ENCODE measurements around the gene FAXDC2.
"Not testable (repeated sequence)": the region's sequence is repeated elsewhere in the genome, so short reads cannot be mapped to it uniquely, and the experiment has no call there.

Gene FAXDC2

GRCh38 chr5:154842689-154843530, 7.5 kb downstream of the FAXDC2 start:
- Histone ChIP-seq H3K27me3 (ENCODE audit: control insufficient read depth, insufficient read depth, low read length) (no peaks in the 10 kb centered on the region), H3K9me3 (ENCODE audit: control insufficient read depth, insufficient read depth, low read depth, low read length) (no peaks in the 10 kb centered on the region), H3K9ac (ENCODE audit: low read length) (no peak overlapping the region), H3K36me3 (ENCODE audit: control insufficient read depth, insufficient read depth, low read length) (peaks cover 4% of the 10 kb centered on the region; the same call in 1 of the 2 replicates), H3K4me3 (ENCODE audit: low read depth, low read length) (no peak overlapping the region), H3K27ac (ENCODE audit: low read depth, low read length) (no peak overlapping the region), H3K4me1 (ENCODE audit: control insufficient read depth, insufficient read depth, low read length) (no peaks in the 10 kb centered on the region; the same call in 1 of the 2 replicates)

GRCh38 chr5:154841273-154841661, 9.1 kb downstream of the FAXDC2 start:
- Histone ChIP-seq H3K27ac (ENCODE audit: low read depth, low read length) (no peak overlapping the region), H3K27me3 (ENCODE audit: control insufficient read depth, insufficient read depth, low read length) (no peaks in the 10 kb centered on the region), H3K9ac (ENCODE audit: low read length) (no peak overlapping the region), H3K9me3 (ENCODE audit: control insufficient read depth, insufficient read depth, low read depth, low read length) (no peaks in the 10 kb centered on the region), H3K4me1 (ENCODE audit: control insufficient read depth, insufficient read depth, low read length) (no peaks in the 10 kb centered on the region; the same call in 1 of the 2 replicates), H3K4me3 (ENCODE audit: low read depth, low read length) (no peak overlapping the region), H3K36me3 (ENCODE audit: control insufficient read depth, insufficient read depth, low read length) (peaks cover 6% of the 10 kb centered on the region; the same call in 1 of the 2 replicates)

GRCh38 chr5:154840435-154841272, 9.7 kb downstream of the FAXDC2 start:
- no peak overlapping the region for H3K4me3 ChIP-seq (ENCODE audit: low read depth, low read length)
- H3K27me3 ChIP-seq (ENCODE audit: control insufficient read depth, insufficient read depth, low read length), result no peaks in the 10 kb centered on the region
- no peaks in the 10 kb centered on the region; the same call in 1 of the 2 replicates for H3K4me1 ChIP-seq (ENCODE audit: control insufficient read depth, insufficient read depth, low read length)
- H3K27ac ChIP-seq (ENCODE audit: low read depth, low read length), result no peak overlapping the region
- peaks cover 6% of the 10 kb centered on the region; the same call in 1 of the 2 replicates for H3K36me3 ChIP-seq (ENCODE audit: control insufficient read depth, insufficient read depth, low read length)
- H3K9ac ChIP-seq (ENCODE audit: low read length), result no peak overlapping the region
- H3K9me3 ChIP-seq (ENCODE audit: control insufficient read depth, insufficient read depth, low read depth, low read length), result no peaks in the 10 kb centered on the region

GRCh38 chr5:154837009-154837901, 13.1 kb downstream of the FAXDC2 start:
- Histone ChIP-seq H3K4me3 (ENCODE audit: low read depth, low read length) (no peak overlapping the region), H3K36me3 (ENCODE audit: control insufficient read depth, insufficient read depth, low read length) (peaks cover 3% of the 10 kb centered on the region; the same call in 1 of the 2 replicates), H3K9me3 (ENCODE audit: control insufficient read depth, insufficient read depth, low read depth, low read length) (no peaks in the 10 kb centered on the region), H3K27me3 (ENCODE audit: control insufficient read depth, insufficient read depth, low read length) (no peaks in the 10 kb centered on the region), H3K27ac (ENCODE audit: low read depth, low read length) (no peak overlapping the region), H3K4me1 (ENCODE audit: control insufficient read depth, insufficient read depth, low read length) (no peaks in the 10 kb centered on the region; the same call in 1 of the 2 replicates), H3K9ac (ENCODE audit: low read length) (no peak overlapping the region)

GRCh38 chr5:154836225-154836624, 14.2 kb downstream of the FAXDC2 start:
- Histone ChIP-seq H3K9ac (ENCODE audit: low read length) (no peak overlapping the region), H3K36me3 (ENCODE audit: control insufficient read depth, insufficient read depth, low read length) (peaks cover 11% of the 10 kb centered on the region), H3K4me3 (ENCODE audit: low read depth, low read length) (no peak overlapping the region), H3K9me3 (ENCODE audit: control insufficient read depth, insufficient read depth, low read depth, low read length) (no peaks in the 10 kb centered on the region), H3K27ac (ENCODE audit: low read depth, low read length) (no peak overlapping the region), H3K4me1 (ENCODE audit: control insufficient read depth, insufficient read depth, low read length) (no peaks in the 10 kb centered on the region; the same call in 1 of the 2 replicates), H3K27me3 (ENCODE audit: control insufficient read depth, insufficient read depth, low read length) (no peaks in the 10 kb centered on the region)

GRCh38 chr5:154835701-154836052, 14.7 kb downstream of the FAXDC2 start:
- H3K27me3 ChIP-seq (ENCODE audit: control insufficient read depth, insufficient read depth, low read length); H3K9me3 ChIP-seq (ENCODE audit: control insufficient read depth, insufficient read depth, low read depth, low read length); H3K27ac ChIP-seq (ENCODE audit: low read depth, low read length); H3K4me3 ChIP-seq (ENCODE audit: low read depth, low read length); H3K9ac ChIP-seq (ENCODE audit: low read length); H3K4me1 ChIP-seq (ENCODE audit: control insufficient read depth, insufficient read depth, low read length): not testable (repeated sequence)
- H3K36me3 ChIP-seq (ENCODE audit: control insufficient read depth, insufficient read depth, low read length), result peaks cover 17% of the 10 kb centered on the region

- Histone ChIP-seq H3K4me3 (ENCODE audit: low read depth, low read length) (no peak overlapping the region), H3K9ac (ENCODE audit: low read length) (no peak overlapping the region), H3K9me3 (ENCODE audit: control insufficient read depth, insufficient read depth, low read depth, low read length) (no peaks in the 10 kb centered on the region), H3K4me1 (ENCODE audit: control insufficient read depth, insufficient read depth, low read length) (peaks cover 3% of the 10 kb centered on the region; the same call in 1 of the 2 replicates), H3K27ac (ENCODE audit: low read depth, low read length) (no peak overlapping the region), H3K27me3 (ENCODE audit: control insufficient read depth, insufficient read depth, low read length) (no peaks in the 10 kb centered on the region), H3K36me3 (ENCODE audit: control insufficient read depth, insufficient read depth, low read length) (peaks cover 32% of the 10 kb centered on the region)
These were observed 16.4 kb downstream of the FAXDC2 start for GRCh38 chr5:154834053-154834452.

GRCh38 chr5:154832804-154833203, 17.6 kb downstream of the FAXDC2 start:
- H3K9ac ChIP-seq (ENCODE audit: low read length); H3K4me3 ChIP-seq (ENCODE audit: low read depth, low read length); H3K27ac ChIP-seq (ENCODE audit: low read depth, low read length); H3K27me3 ChIP-seq (ENCODE audit: control insufficient read depth, insufficient read depth, low read length); H3K9me3 ChIP-seq (ENCODE audit: control insufficient read depth, insufficient read depth, low read depth, low read length); H3K4me1 ChIP-seq (ENCODE audit: control insufficient read depth, insufficient read depth, low read length): not testable (repeated sequence)
- peaks cover 31% of the 10 kb centered on the region for H3K36me3 ChIP-seq (ENCODE audit: control insufficient read depth, insufficient read depth, low read length)

GRCh38 chr5:154831451-154831850, 19.0 kb downstream of the FAXDC2 start:
- no peak overlapping the region for H3K9ac ChIP-seq (ENCODE audit: low read length)
- H3K4me1 ChIP-seq (ENCODE audit: control insufficient read depth, insufficient read depth, low read length), result peaks cover 4% of the 10 kb centered on the region; the same call in 1 of the 2 replicates
- no peak overlapping the region for H3K4me3 ChIP-seq (ENCODE audit: low read depth, low read length)
- no peaks in the 10 kb centered on the region for H3K9me3 ChIP-seq (ENCODE audit: control insufficient read depth, insufficient read depth, low read depth, low read length)
- no peak overlapping the region for H3K27ac ChIP-seq (ENCODE audit: low read depth, low read length)
- no peaks in the 10 kb centered on the region for H3K27me3 ChIP-seq (ENCODE audit: control insufficient read depth, insufficient read depth, low read length)
- peaks cover 29% of the 10 kb centered on the region for H3K36me3 ChIP-seq (ENCODE audit: control insufficient read depth, insufficient read depth, low read length)

GRCh38 chr5:154830596-154830995, 19.8 kb downstream of the FAXDC2 start:
- H3K9me3 ChIP-seq (ENCODE audit: control insufficient read depth, insufficient read depth, low read depth, low read length), result no peaks in the 10 kb centered on the region
- peaks cover 4% of the 10 kb centered on the region; the same call in 1 of the 2 replicates for H3K4me1 ChIP-seq (ENCODE audit: control insufficient read depth, insufficient read depth, low read length)
- H3K36me3 ChIP-seq (ENCODE audit: control insufficient read depth, insufficient read depth, low read length), result peaks cover 32% of the 10 kb centered on the region
- no peak overlapping the region for H3K27ac ChIP-seq (ENCODE audit: low read depth, low read length)
- H3K9ac ChIP-seq (ENCODE audit: low read length), result no peak overlapping the region
- H3K4me3 ChIP-seq (ENCODE audit: low read depth, low read length), result no peak overlapping the region
- no peaks in the 10 kb centered on the region for H3K27me3 ChIP-seq (ENCODE audit: control insufficient read depth, insufficient read depth, low read length)

Data from HUES6 (cell line).